H9 (cell line): Measurements from ENCODE around the gene C6orf120. TPM values are rescaled to one million over a fixed set of nuclear protein-coding genes. Genes with fewer than 3 reads are reported as not detected.

Experiments
- DNase-seq: peaks from one replicate; pipeline ENCODE4 v3.0.0-alpha.2; 2017
- H2AFZ ChIP-seq: one replicate; pipeline ENCODE4 v1.6.1; 2013; ENCODE audit warnings: mild to moderate bottlenecking, low read length, control low read depth, moderate library complexity
- H2AK5ac ChIP-seq: 2 replicates; pipeline ENCODE4 v1.6.1; 2013; ENCODE audit warnings: low read length, control low read depth, mixed read lengths; ENCODE audit not compliant: insufficient read length
- H2BK120ac ChIP-seq: one replicate; pipeline ENCODE4 v1.6.1; 2013; ENCODE audit warnings: low read depth, mild to moderate bottlenecking, low read length, control low read depth, inconsistent platforms; ENCODE audit not compliant: poor library complexity, severe bottlenecking
- H2BK12ac ChIP-seq: 2 replicates; pipeline ENCODE4 v1.6.1; 2013; ENCODE audit warnings: low read length, control low read depth, mixed read lengths, low read depth; ENCODE audit not compliant: insufficient read length
- H2BK15ac ChIP-seq: 2 replicates; pipeline ENCODE4 v1.6.1; 2013; ENCODE audit warnings: low read depth, low read length, control low read depth
- H2BK20ac ChIP-seq: one replicate; pipeline ENCODE4 v1.6.1; 2013; ENCODE audit warnings: low read depth, mild to moderate bottlenecking, low read length, control low read depth, inconsistent platforms; ENCODE audit not compliant: poor library complexity, severe bottlenecking
- H2BK5ac ChIP-seq: 2 replicates; pipeline ENCODE4 v1.6.1; 2013; ENCODE audit warnings: low read length, control low read depth, mixed read lengths; ENCODE audit not compliant: insufficient read length
- H3K14ac ChIP-seq: 2 replicates; pipeline ENCODE4 v1.6.1; 2013; ENCODE audit warnings: low read length, control low read depth; ENCODE audit not compliant: insufficient read depth
- H3K18ac ChIP-seq: 2 replicates; pipeline ENCODE4 v1.6.1; 2013; ENCODE audit warnings: low read depth, mild to moderate bottlenecking, mixed read lengths, low read length, control low read depth; ENCODE audit not compliant: insufficient read length
- H3K23ac ChIP-seq: 2 replicates; pipeline ENCODE4 v1.6.1; 2013; ENCODE audit warnings: low read length, control low read depth, mixed read lengths, low read depth; ENCODE audit not compliant: insufficient read length
- H3K23me2 ChIP-seq: 2 replicates; pipeline ENCODE4 v1.6.1; 2013; ENCODE audit warnings: low read depth, mild to moderate bottlenecking, mixed read lengths, low read length, control low read depth; ENCODE audit not compliant: insufficient read length, poor library complexity, severe bottlenecking
- H3K27ac ChIP-seq: 2 replicates; pipeline ENCODE4 v1.5.1; 2013; ENCODE audit warnings: low read length, control low read depth, mixed read lengths, low read depth; ENCODE audit not compliant: insufficient read length
- H3K27me3 ChIP-seq: 2 replicates; pipeline ENCODE4 v1.6.1; 2013; ENCODE audit warnings: low read length, control low read depth, inconsistent platforms; ENCODE audit not compliant: insufficient read depth
- H3K4ac ChIP-seq: 2 replicates; pipeline ENCODE4 v1.6.1; 2013; ENCODE audit warnings: low read depth, mild to moderate bottlenecking, control low read depth, inconsistent platforms, low read length, moderate library complexity
- H3K4me1 ChIP-seq: 2 replicates; pipeline ENCODE4 v1.6.1; 2013; ENCODE audit warnings: low read length, control low read depth, inconsistent platforms; ENCODE audit not compliant: insufficient read depth
- H3K4me2 ChIP-seq: 2 replicates; pipeline ENCODE4 v1.6.1; 2013; ENCODE audit warnings: low read length, control low read depth, mixed read lengths; ENCODE audit not compliant: insufficient read length, insufficient read depth
- H3K56ac ChIP-seq: 2 replicates; pipeline ENCODE4 v1.6.1; 2013; ENCODE audit warnings: low read depth, mild to moderate bottlenecking, mixed read lengths, low read length, control low read depth; ENCODE audit not compliant: insufficient read length
- H3K79me1 ChIP-seq: 2 replicates; pipeline ENCODE4 v1.6.1; 2013; ENCODE audit warnings: low read depth, mild to moderate bottlenecking, moderate library complexity, low read length, control low read depth, inconsistent platforms; ENCODE audit not compliant: insufficient read depth, poor library complexity, severe bottlenecking
- H3K79me2 ChIP-seq: 2 replicates; pipeline ENCODE4 v1.6.1; 2013; ENCODE audit warnings: low read length, control low read depth, inconsistent platforms; ENCODE audit not compliant: insufficient read depth
- H3K9ac ChIP-seq: 2 replicates; pipeline ENCODE4 v1.6.1; 2013; ENCODE audit warnings: low read length, control low read depth, mixed read lengths; ENCODE audit not compliant: insufficient read length; ENCODE audit errors: extremely low read depth
- H3K9me3 ChIP-seq: one replicate; pipeline ENCODE4 v1.6.1; 2013; ENCODE audit warnings: low read depth, low read length, inconsistent platforms; ENCODE audit not compliant: control insufficient read depth
- H3T11ph ChIP-seq: one replicate; pipeline ENCODE4 v1.6.1; 2013; ENCODE audit warnings: mild to moderate bottlenecking, low read length, control low read depth, inconsistent platforms
- H4K20me1 ChIP-seq: one replicate; pipeline ENCODE4 v1.6.1; 2013; ENCODE audit not compliant: control insufficient read depth, insufficient read length, insufficient read depth
- H4K5ac ChIP-seq: 2 replicates; pipeline ENCODE4 v1.6.1; 2013; ENCODE audit warnings: low read depth, mild to moderate bottlenecking, mixed read lengths, low read length, control low read depth; ENCODE audit not compliant: insufficient read length
- H4K8ac ChIP-seq: replicated peaks from 2 replicates; pipeline ENCODE4 v1.6.1; 2013; ENCODE audit warnings: low read length, control low read depth, mixed read lengths, low read depth; ENCODE audit not compliant: insufficient read length
- H4K91ac ChIP-seq: 2 replicates; pipeline ENCODE4 v1.6.1; 2013; ENCODE audit warnings: low read depth, mild to moderate bottlenecking, moderate library complexity, mixed read lengths, low read length, control low read depth; ENCODE audit not compliant: insufficient read length
- H3K27ac Mint-ChIP-seq, 3 experiments: 2 replicates in 2 of 3; 3 replicates in 1 of 3; pipeline ENCODE4 v1.8.0; 2020 to 2021; ENCODE audit warnings: mixed read lengths in 3 of 3, mild to moderate bottlenecking in 1 of 3, moderate library complexity in 1 of 3
- H3K27me3 Mint-ChIP-seq: 2 replicates; pipeline ENCODE4 v1.8.0; 2021; ENCODE audit warnings: low read depth, mild to moderate bottlenecking, moderate library complexity, mixed read lengths
- H3K36me3 Mint-ChIP-seq, 3 experiments: 2 replicates in 2 of 3; 3 replicates in 1 of 3; pipeline ENCODE4 v1.8.0; 2020 to 2021; ENCODE audit warnings: low read depth in 3 of 3, mixed read lengths in 3 of 3; ENCODE audit not compliant: insufficient read depth in 1 of 3
- H3K4me1 Mint-ChIP-seq, 2 experiments: 2 replicates each; pipeline ENCODE4 v1.8.0; 2020; ENCODE audit warnings: mixed read lengths in 2 of 2
- H3K4me3 Mint-ChIP-seq, 2 experiments: 2 replicates in 1 of 2; 3 replicates in 1 of 2; pipeline ENCODE4 v1.8.0; 2020 to 2021; ENCODE audit warnings: mild to moderate bottlenecking in 2 of 2, mixed read lengths in 2 of 2, moderate library complexity in 1 of 2
- H3K9me3 Mint-ChIP-seq, 2 experiments: 2 replicates in 1 of 2; 3 replicates in 1 of 2; pipeline ENCODE4 v1.8.0; 2020; ENCODE audit warnings: mild to moderate bottlenecking in 2 of 2, mixed read lengths in 2 of 2, moderate library complexity in 1 of 2
- CTCF ChIP-seq: fragments of 200-600 bp; sonication (generic); conservative IDR thresholded peaks from 3 replicates; pipeline ENCODE4 v1.8.0; 2021; ENCODE audit warnings: antibody characterized with exemption, mild to moderate bottlenecking
- WGBS: extraction: QIAGEN DNeasy Blood & Tissue Kit; methylation state at CpG from one replicate; pipeline ENCODE4 v1.1.7; 2013; ENCODE audit warnings: missing lambda C conversion rate, low lambda C conversion rate, mixed read lengths; ENCODE audit not compliant: insufficient read length; ENCODE audit errors: extremely low coverage; 5-methylcytosine and 5-hydroxymethylcytosine counted together
- total RNA-seq: library from RNA; stranded (reverse); gene quantifications from 2 replicates; pipeline ENCODE4 v1.2.1, GENCODE V29; 2021

The C6orf120 gene
- total RNA-seq, 1 experiment from 2014 or later: 23.2 TPM

DNA sequence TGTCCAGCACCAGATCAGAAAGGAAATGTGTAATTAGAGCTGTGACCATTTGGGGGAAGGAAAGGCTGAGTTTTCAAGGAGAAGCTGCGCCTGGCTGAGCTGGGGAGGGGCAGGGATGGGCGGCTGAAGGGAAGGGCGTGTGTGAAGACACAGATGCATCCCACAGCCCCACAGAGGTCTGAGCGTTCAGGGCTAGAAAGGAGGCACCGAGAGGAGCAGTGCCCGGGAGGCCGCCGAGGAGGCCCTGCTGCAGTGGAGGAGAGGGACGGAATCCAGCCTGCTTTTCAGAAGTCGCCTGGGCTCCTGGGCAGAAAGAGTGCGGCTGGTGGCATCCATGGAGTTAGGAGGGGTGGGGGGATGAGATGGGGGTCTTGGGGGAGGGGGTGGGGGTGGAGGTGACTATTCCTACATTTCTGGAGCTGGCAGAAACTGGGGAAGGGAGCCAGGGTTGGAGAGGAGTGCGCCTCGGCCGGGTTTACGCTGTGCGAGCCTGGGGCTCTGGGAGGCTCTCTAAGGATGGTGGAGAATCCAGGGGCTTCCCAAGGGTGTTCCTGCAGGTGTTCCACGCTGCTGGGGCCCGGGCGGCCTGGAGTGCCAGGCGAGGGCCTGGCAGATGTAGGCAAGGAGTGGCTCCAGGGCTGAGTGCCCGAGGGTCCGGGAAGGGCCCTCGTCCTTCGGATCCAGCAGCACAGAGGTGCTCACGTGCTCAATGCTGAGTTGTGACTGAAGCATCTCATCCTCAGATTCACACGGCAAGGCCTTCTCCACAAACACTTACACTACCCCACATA is 41.9 kb upstream of the C6orf120 start:
- Histone ChIP-seq H4K5ac (no peak overlapping the region), H3K18ac (no peak overlapping the region), H2AFZ (no peak overlapping the region), H2BK120ac (no peak overlapping the region), H3K27ac (no peak overlapping the region), H3T11ph (no peak overlapping the region), H3K14ac (no peak overlapping the region), H2AK5ac (no peak overlapping the region), H3K4me2 (no peak overlapping the region), H3K9ac (no peak overlapping the region), H4K91ac (no peak overlapping the region), H3K27me3 (no peaks in the 10 kb centered on the region), H3K23me2 (no peaks in the 10 kb centered on the region), H3K4ac (no peak overlapping the region), H3K9me3 (peaks cover 1% of the 10 kb centered on the region), H3K79me1 (no peaks in the 10 kb centered on the region), H3K23ac (no peak overlapping the region), H2BK5ac (no peak overlapping the region), H3K79me2 (no peaks in the 10 kb centered on the region), H2BK20ac (no peak overlapping the region), H2BK15ac (no peak overlapping the region), H4K8ac (no peak overlapping the region), H2BK12ac (no peak overlapping the region), H4K20me1 (no peaks in the 10 kb centered on the region), H3K4me1 (no peaks in the 10 kb centered on the region), H3K56ac (no peak overlapping the region)
- H3K27ac Mint-ChIP-seq: peak overlapping the region in 1 of 3 experiments; percentile 85; a peak in 3 of 7 replicates
- no peak for TF ChIP-seq CTCF
- no peak for DNase-seq
- peaks cover 66 to 84% (median 78%) of the 10 kb centered on the region in 3 experiments for H3K36me3 Mint-ChIP-seq
- H3K4me1 Mint-ChIP-seq: peaks cover 5 to 6% of the 10 kb centered on the region in 2 experiments
- H3K9me3 Mint-ChIP-seq: peaks cover 0 to 3% of the 10 kb centered on the region in 2 experiments; a peak in 2 of 5 replicates
- no peaks in the 10 kb centered on the region for H3K27me3 Mint-ChIP-seq
- no CpG with 5 or more reads among the region's 26 CpGs for WGBS
- H3K4me3 Mint-ChIP-seq: no peak overlapping the region
